NCI-H1048 (cell line): Measurements from ENCODE around the gene SERINC1.

Source experiments
- DNase-seq: peaks from one replicate; lab custom pipeline; 2025; lab: John Stamatoyannopoulos, UW

Gene SERINC1

GRCh38 chr6:122393351-122393896 lies 78.2 kb downstream of the SERINC1 start:
- no peak for DNase-seq
